Heart left ventricle (tissue), 16 donors: ENCODE results near the gene FANCM. TPM values are rescaled to one million over a fixed set of nuclear protein-coding genes. Genes with fewer than 3 reads are reported as not detected.

Experiments
- ATAC-seq, 4 donors: fragments of 200-7000 bp; cut with Tn5 transposase; one replicate each; pipeline ENCODE4 v1.9.1; 2020 to 2022; ENCODE audit warnings: moderate library complexity in 4 of 4, mild to moderate bottlenecking in 3 of 4, moderate number of reproducible peaks in 1 of 4
- DNase-seq, 5 donors: peaks; one replicate each; pipeline ENCODE4 v3.0.0-alpha.2; 2020
- H3K27ac ChIP-seq, 12 donors: fragments of 200-600 bp; sonication (generic) in 4 of 12; one replicate each; pipeline versions ENCODE4 v1.5.0 to v1.8.0; 2016 to 2022; ENCODE audit warnings: mild to moderate bottlenecking in 2 of 12
- H3K27me3 ChIP-seq, 9 donors: fragments of 200-600 bp; sonication (generic) in 2 of 9; one replicate each; pipeline versions ENCODE4 v1.5.1 to v1.8.0; 2016 to 2022; ENCODE audit warnings: mild to moderate bottlenecking in 3 of 9
- H3K36me3 ChIP-seq, 9 donors: fragments of 200-600 bp; sonication (generic) in 2 of 9; one replicate each; pipeline versions ENCODE4 v1.5.0 to v1.8.0; 2018 to 2022; ENCODE audit warnings: mild to moderate bottlenecking in 2 of 9
- H3K4me1 ChIP-seq, 12 donors: fragments of 200-600 bp; sonication (generic) in 4 of 12; one replicate each; pipeline versions ENCODE4 v1.5.0 to v1.8.0; 2016 to 2022; ENCODE audit warnings: mild to moderate bottlenecking in 3 of 12
- H3K4me3 ChIP-seq, 12 donors: fragments of 200-600 bp; sonication (generic) in 4 of 12; one replicate each; pipeline versions ENCODE4 v1.5.0 to v1.8.0; 2017 to 2022; ENCODE audit warnings: mild to moderate bottlenecking in 9 of 12, moderate library complexity in 4 of 12
- H3K9me3 ChIP-seq, 12 donors: fragments of 200-600 bp; sonication (generic) in 4 of 12; one replicate each; pipeline versions ENCODE4 v1.5.0 to v1.8.0; 2016 to 2022; ENCODE audit warnings: mild to moderate bottlenecking in 1 of 12
- POLR2A ChIP-seq, 2 donors: fragments of 450-650 bp; IDR thresholded peaks; one replicate each; pipeline ENCODE4 v1.6.1; 2017; ENCODE audit warnings: antibody characterized with exemption in 2 of 2, mild to moderate bottlenecking in 2 of 2, moderate library complexity in 2 of 2
- WGBS, 4 donors: extraction: QIAGEN DNeasy Blood & Tissue Kit in 2 of 4; methylation state at CpG; one replicate each; pipeline versions ENCODE4 v1.1.5 to v1.1.7; 2013 to 2018; 5-methylcytosine and 5-hydroxymethylcytosine counted together
- intact Hi-C, 10 donors: fragments of 100-400 bp; cut with DNase I; formaldehyde crosslinking; loops; one replicate each; pipeline versions ENCODE4 v1.11.1 to v1.14.2; 2022
- polyA plus RNA-seq, 2 donors: library from polyadenylated mRNA; stranded (reverse); fragments of 200-250 nt; gene quantifications; one replicate each; pipeline ENCODE4 v1.2.3, GENCODE V29; 2013
- total RNA-seq, 9 donors: library from RNA; depleted of rRNA in 2 of 9; stranded (reverse); fragments of >200 nt in 2 of 9; fragmentation: NEBNext Ultra II Directional in 3 of 9; extraction: Animal tissue kit (Norgen Biotek cat#: 25700) in 3 of 9; gene quantifications; one replicate each; pipeline versions ENCODE4 v1.1.0 to v1.2.4, GENCODE V29; 2016 to 2023
- TF ChIP-seq, protein P1 (sequence below), 12 donors: fragments of 200-600 bp; sonication (generic) in 4 of 12; IDR thresholded peaks; one replicate each; pipeline versions ENCODE4 v1.5.0 to v1.8.0; 2018 to 2022; ENCODE audit warnings: antibody characterized with exemption in 12 of 12, mild to moderate bottlenecking in 5 of 12
- donor health status: ischemic (EF 13 %, LVEDD 7.1; RV severe dilation, severe dysfunction).
- donor health status: healthy with polysubstance abuse.
- donor health status: DM: no; HTN: yes; CAD: no.
- donor health status: DM: no; HTN: no; CAD: no.
- donor health status: ischemic (EF 25% LVEDD 6.9; RV normal size, moderate dysfunction).
- donor health status: ischemic (EF 25% LVEDD 5.7; RV mildly dilated, moderate dysfunction).
- donor health status: healthy.
- donor health status: DM: yes; HTN: yes; CAD: no.
- donor health status: ischemic (EF 35%, LVEDD 5.7; RV mildly dilated, moderate dysfunction).
- donor health status: nonischemic (EF 11% LVEDD 7.7; RV severe dilation, severe dysfunction).
- donor health status: DM: yes; HTN: yes; CAD: no.
- donor health status: PGD.
- donor health status: ischemic (EF 29% LVEDD 5.4; RV normal size, mild dysfunction).
- donor health status: nonischemic (EF 23%, LVEDD 6.1; RV moderate dilation, normal function).

The FANCM gene
- total and polyA plus RNA-seq, 11 donors = 1.4 to 4.5 (median 3.1) TPM

DNA sequence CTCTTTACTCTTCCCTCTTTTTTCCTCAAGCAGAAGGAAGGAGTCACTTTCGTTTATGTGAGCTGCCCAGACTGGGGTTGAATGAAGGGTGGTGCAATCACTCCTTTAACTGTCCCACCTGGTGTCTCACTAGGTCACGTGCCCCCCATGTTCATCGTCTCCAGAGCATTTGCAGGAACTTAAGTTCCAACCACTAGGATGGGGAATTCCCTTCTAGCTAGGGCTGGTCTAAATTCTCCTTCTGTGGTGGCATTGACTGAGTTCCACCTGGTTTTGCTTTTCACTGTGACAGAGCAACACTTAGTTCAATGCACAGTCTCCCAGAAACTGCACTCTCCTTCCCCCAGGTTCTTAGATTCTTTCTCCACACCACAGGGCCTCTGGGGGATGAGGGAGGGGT lies 9.5 kb downstream of the FANCM start:
- ATAC-seq = no peak
- Histone ChIP-seq H3K36me3 (peaks cover 0 to 11% (median 0%) of the 10 kb centered on the region in 9 donors), H3K9me3 (no peaks in the 10 kb centered on the region), H3K27ac (no peak overlapping the region), H3K4me3 (no peak overlapping the region), H3K27me3 (no peaks in the 10 kb centered on the region), H3K4me1 (no peaks in the 10 kb centered on the region)
- TF ChIP-seq POLR2A (IDR thresholded peaks at IDR 0.05) = no peak
- TF ChIP-seq, protein P1, sequence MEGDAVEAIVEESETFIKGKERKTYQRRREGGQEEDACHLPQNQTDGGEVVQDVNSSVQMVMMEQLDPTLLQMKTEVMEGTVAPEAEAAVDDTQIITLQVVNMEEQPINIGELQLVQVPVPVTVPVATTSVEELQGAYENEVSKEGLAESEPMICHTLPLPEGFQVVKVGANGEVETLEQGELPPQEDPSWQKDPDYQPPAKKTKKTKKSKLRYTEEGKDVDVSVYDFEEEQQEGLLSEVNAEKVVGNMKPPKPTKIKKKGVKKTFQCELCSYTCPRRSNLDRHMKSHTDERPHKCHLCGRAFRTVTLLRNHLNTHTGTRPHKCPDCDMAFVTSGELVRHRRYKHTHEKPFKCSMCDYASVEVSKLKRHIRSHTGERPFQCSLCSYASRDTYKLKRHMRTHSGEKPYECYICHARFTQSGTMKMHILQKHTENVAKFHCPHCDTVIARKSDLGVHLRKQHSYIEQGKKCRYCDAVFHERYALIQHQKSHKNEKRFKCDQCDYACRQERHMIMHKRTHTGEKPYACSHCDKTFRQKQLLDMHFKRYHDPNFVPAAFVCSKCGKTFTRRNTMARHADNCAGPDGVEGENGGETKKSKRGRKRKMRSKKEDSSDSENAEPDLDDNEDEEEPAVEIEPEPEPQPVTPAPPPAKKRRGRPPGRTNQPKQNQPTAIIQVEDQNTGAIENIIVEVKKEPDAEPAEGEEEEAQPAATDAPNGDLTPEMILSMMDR (IDR thresholded peaks at IDR 0.05) = no peak
- intact Hi-C loops = loop anchor here in 1 of 10 donors (10.0 kb wide), 2 partner anchors 100 to 220 kb away; no protein-coding TSS in a partner anchor
- 91 to 92% (median 92%) methylated on average over 3 of the region's 3 CpGs for WGBS, 4 donors
- DNase-seq = no peak

DNA sequence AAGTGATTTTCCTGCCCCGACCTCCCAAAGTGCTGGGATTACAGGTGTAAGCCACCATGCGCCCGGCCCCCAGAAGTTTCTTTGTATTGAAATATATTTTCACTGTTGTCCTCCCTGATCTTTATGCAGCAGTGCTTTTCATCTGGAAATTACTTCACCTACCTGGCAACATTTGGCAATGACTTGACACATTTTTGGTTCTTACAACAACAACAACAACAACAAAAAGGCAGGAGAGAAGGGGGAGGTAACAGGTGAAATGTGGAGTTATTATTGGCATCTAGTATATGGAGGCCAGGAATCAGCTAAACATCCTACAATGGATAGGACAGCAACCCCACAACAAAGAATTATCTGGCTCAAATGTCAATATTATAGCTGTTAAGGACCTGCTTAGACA lies 13.9 kb downstream of the FANCM start:
- ATAC-seq (no peak), DNase-seq (no peak)
- no peaks in the 10 kb centered on the region for H3K27me3 ChIP-seq
- 94 to 96% (median 94%) methylated on average over 3 of the region's 3 CpGs for WGBS, 4 donors
- TF ChIP-seq POLR2A (IDR thresholded peaks at IDR 0.05) = no peak
- TF ChIP-seq, protein P1 (IDR thresholded peaks at IDR 0.05) = no peak
- peaks cover 0 to 5% (median 0%) of the 10 kb centered on the region in 12 donors for H3K4me1 ChIP-seq
- intact Hi-C loops = loop anchor here in 1 of 10 donors (10.0 kb wide), 2 partner anchors 95 to 225 kb away; no protein-coding TSS in a partner anchor
- no peaks in the 10 kb centered on the region for H3K9me3 ChIP-seq
- H3K36me3 ChIP-seq = peaks cover 0 to 11% (median 4%) of the 10 kb centered on the region in 9 donors
- no peak overlapping the region for H3K27ac ChIP-seq
- no peak overlapping the region for H3K4me3 ChIP-seq

DNA sequence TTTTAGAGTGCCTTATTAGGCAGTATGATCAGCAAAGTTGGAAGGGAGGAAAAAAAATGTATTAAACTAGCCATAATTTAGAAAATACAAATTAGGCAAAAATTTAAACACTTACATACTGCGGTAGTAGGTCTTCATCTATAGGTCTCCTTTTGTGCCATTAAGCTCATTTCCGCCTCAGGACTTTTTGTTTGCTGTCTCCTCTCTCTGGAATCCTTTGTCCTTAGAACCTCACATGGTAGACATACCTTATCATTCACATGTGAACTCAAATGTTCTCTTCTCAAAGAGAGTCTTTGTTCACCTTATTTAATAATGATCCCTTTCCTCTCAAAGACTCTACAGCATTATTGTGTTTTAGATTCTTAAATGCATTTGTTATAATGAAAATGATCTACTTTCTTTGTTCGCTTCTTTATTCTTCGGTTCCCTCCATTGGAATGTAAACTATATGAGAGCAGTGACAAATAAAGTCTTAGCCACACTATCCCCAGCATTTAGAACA lies 14.7 kb downstream of the FANCM start:
- DNase-seq (no peak), ATAC-seq (no peak)
- Histone ChIP-seq H3K9me3 (no peaks in the 10 kb centered on the region), H3K4me3 (no peak overlapping the region), H3K27me3 (no peaks in the 10 kb centered on the region), H3K4me1 (peaks cover 0 to 5% (median 0%) of the 10 kb centered on the region in 12 donors), H3K36me3 (peaks cover 0 to 11% (median 4%) of the 10 kb centered on the region in 9 donors), H3K27ac (no peak overlapping the region)
- WGBS, 4 donors = 95 to 97% (median 96%) methylated on average over 4 of the region's 4 CpGs
- intact Hi-C loops = no loop called here
- TF ChIP-seq POLR2A (IDR thresholded peaks at IDR 0.05) = no peak
- TF ChIP-seq, protein P1 (IDR thresholded peaks at IDR 0.05) = no peak

DNA sequence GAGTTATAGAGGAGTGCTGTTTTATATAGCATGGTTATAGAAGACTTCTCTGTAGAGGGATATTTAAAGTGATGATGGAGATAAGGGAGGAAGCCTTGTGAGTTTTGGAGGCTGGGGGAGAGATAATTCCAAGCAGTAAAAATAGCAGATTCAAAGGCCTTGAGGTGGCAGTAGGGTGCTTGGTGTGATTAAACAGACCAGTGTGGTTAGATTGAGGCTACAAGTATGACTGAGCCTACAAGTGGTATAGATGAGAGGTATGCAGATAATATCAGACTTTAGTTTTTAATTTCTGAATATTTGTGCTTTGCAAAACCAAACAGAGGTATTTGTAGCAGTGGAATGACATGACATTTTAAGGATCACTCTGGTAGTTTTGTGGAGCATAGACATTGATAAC lies 20.3 kb downstream of the FANCM start:
- Histone ChIP-seq H3K9me3 (no peaks in the 10 kb centered on the region), H3K27me3 (no peaks in the 10 kb centered on the region), H3K36me3 (peaks cover 0 to 10% (median 0%) of the 10 kb centered on the region in 9 donors), H3K27ac (no peak overlapping the region), H3K4me1 (peaks cover 0 to 5% (median 0%) of the 10 kb centered on the region in 12 donors), H3K4me3 (no peak overlapping the region)
- ATAC-seq (no peak), DNase-seq (no peak)
- TF ChIP-seq POLR2A (IDR thresholded peaks at IDR 0.05) = no peak
- TF ChIP-seq, protein P1 (IDR thresholded peaks at IDR 0.05) = no peak
- intact Hi-C loops = no loop called here
